HepG2 (cell line): ENCODE measurements around the gene ISY1. TPM values are rescaled to one million over a fixed set of nuclear protein-coding genes. Genes with fewer than 3 reads are reported as not detected.

ENCODE experiments used
- ATAC-seq: fragments of 200-7000 bp; cut with Tn5 transposase; 3 replicates; pipeline ENCODE4 v1.9.1; 2020; ENCODE audit warnings: mild to moderate bottlenecking, moderate library complexity
- BruUV-seq: library from RNA; stranded (reverse); fragments of 400-500 nt; replicated peaks from 2 replicates; lab custom pipeline; 2021; lab: Mats Ljungman, UMichigan
- CTCF ChIA-PET: fragments of 300-600 bp; formaldehyde crosslinking; extraction: SDS; loops from one replicate; lab custom pipeline; 2021; ENCODE audit warnings: low total read pairs, inconsistent platforms, low intra/inter-chr PET ratio; lab: Yijun Ruan, JAX
- POLR2A ChIA-PET: fragments of 350-600 bp; sonication (Branson Sonifier 250); formaldehyde crosslinking; loops from one replicate; lab custom pipeline; 2020; ENCODE audit warnings: antibody characterized with exemption, inconsistent platforms; lab: Yijun Ruan, JAX
- DNase-seq: peaks from one replicate; pipeline ENCODE4 v3.0.0-alpha.2; 2015; ENCODE audit warnings: low spot score
- FAIRE-seq: peaks from 3 replicates; lab custom pipeline; 2011; peaks lifted over from hg19 to GRCh38; lab: Jason Lieb, UNC
- H2AFZ ChIP-seq: one replicate; pipeline ENCODE4 v1.6.1; 2011; ENCODE audit warnings: low read length, inconsistent platforms
- H3K27ac ChIP-seq: fragments of 300-600 bp; 3 replicates; pipeline ENCODE4 v1.8.0; 2011; ENCODE audit warnings: mixed run types, mild to moderate bottlenecking, mixed read lengths, low read length, inconsistent platforms; ENCODE audit not compliant: insufficient read depth; ENCODE audit errors: extremely low read length
- H3K27me3 ChIP-seq, 2 experiments: fragments of 200-600 bp in 1 of 2; 2 replicates in 1 of 2; 3 replicates in 1 of 2; pipeline versions ENCODE4 v1.6.0 to v1.8.0; 2011; ENCODE audit warnings: low read length in 2 of 2, mild to moderate bottlenecking in 2 of 2, moderate library complexity in 2 of 2, inconsistent platforms in 1 of 2; ENCODE audit not compliant: insufficient read depth in 2 of 2, control insufficient read depth in 1 of 2
- H3K36me3 ChIP-seq, 2 experiments: fragments of 200-600 bp in 1 of 2; replicated peaks in 1 of 2; 2 replicates in 1 of 2; 3 replicates in 1 of 2; pipeline versions ENCODE4 v1.5.1 to v1.8.0; 2011; ENCODE audit warnings: low read length in 2 of 2, inconsistent platforms in 1 of 2; ENCODE audit not compliant: insufficient read depth in 2 of 2, control insufficient read depth in 1 of 2
- H3K4me1 ChIP-seq: 2 replicates; pipeline ENCODE4 v1.5.1; 2012; ENCODE audit warnings: low read length, inconsistent platforms; ENCODE audit not compliant: insufficient read depth
- H3K4me2 ChIP-seq: 2 replicates; pipeline ENCODE4 v1.6.0; 2011; ENCODE audit warnings: low read depth, low read length, inconsistent platforms
- H3K4me3 ChIP-seq, 3 experiments: fragments of 200-600 bp in 1 of 3; sonication (generic), shearing (Covaris generic) in 1 of 3; replicated peaks in 1 of 3; 2 replicates each; pipeline ENCODE4 v1.5.1; 2011 to 2016; ENCODE audit warnings: low read length in 3 of 3, inconsistent platforms in 2 of 3, low read depth in 2 of 3, mild to moderate bottlenecking in 2 of 3, control low read depth in 1 of 3, mixed read lengths in 1 of 3; ENCODE audit not compliant: insufficient read depth in 1 of 3
- H3K79me2 ChIP-seq: one replicate; pipeline ENCODE4 v1.6.1; 2011; ENCODE audit warnings: low read length, inconsistent platforms; ENCODE audit not compliant: insufficient read depth
- H3K9ac ChIP-seq: 2 replicates; pipeline ENCODE4 v1.6.0; 2011; ENCODE audit warnings: mild to moderate bottlenecking, low read depth, low read length, inconsistent platforms; ENCODE audit not compliant: insufficient read depth
- H3K9me3 ChIP-seq: 2 replicates; pipeline ENCODE4 v1.5.1; 2012; ENCODE audit warnings: mild to moderate bottlenecking, low read length
- H4K20me1 ChIP-seq: 2 replicates; pipeline ENCODE4 v1.6.0; 2011; ENCODE audit warnings: inconsistent platforms, mild to moderate bottlenecking, low read length, moderate library complexity; ENCODE audit not compliant: insufficient read depth
- GABPB1 ChIP-seq: IDR thresholded peaks from 2 replicates; pipeline ENCODE4 v1.6.1; 2016; ENCODE audit warnings: mild to moderate bottlenecking, missing genetic modification reagents, moderate library complexity, missing compliant biosample characterization
- MEF2D ChIP-seq: sonication (generic); formaldehyde crosslinking; IDR thresholded peaks from 2 replicates; pipeline ENCODE4 v1.5.1; 2020; ENCODE audit warnings: mild to moderate bottlenecking, missing genetic modification reagents
- ZNF567 ChIP-seq: sonication (generic); formaldehyde crosslinking; IDR thresholded peaks from 2 replicates; pipeline ENCODE4 v1.8.1; 2023; ENCODE audit warnings: mild to moderate bottlenecking, missing genetic modification reagents, borderline replicate concordance
- WGBS: methylation state at CpG from one replicate; pipeline ENCODE4 v1.1.6; 2017; ENCODE audit warnings: low lambda C conversion rate; 5-methylcytosine and 5-hydroxymethylcytosine counted together
- in situ Hi-C: cut with HindIII; loops from 2 replicates; pipeline ENCODE4 v1.10.0; 2017; ENCODE audit warnings: low pct_unique_long_range_greater_than_20kb; ENCODE audit not compliant: extremely low pct_ligation_motif_present
- intact Hi-C: fragments of 100-400 bp; cut with micrococcal nuclease; formaldehyde crosslinking; loops from one replicate; pipeline ENCODE4 v1.10.0; 2022; ENCODE audit not compliant: unreplicated experiment
- polyA plus RNA-seq, 8 experiments: library from polyadenylated mRNA; depleted of rRNA in 3 of 8; stranded (reverse) in 7 of 8; unstranded in 1 of 8; fragments of >200 nt; fragmentation: Illumina TruSeq in 4 of 8; extraction: Trizol in 4 of 8; gene quantifications; 2 replicates each; pipeline versions ENCODE4 v1.2.1 to v1.2.3, GENCODE V29; 2011 to 2016; ENCODE audit warnings: low read depth in 4 of 8, missing spikeins in 1 of 8, mixed read lengths in 1 of 8; ENCODE audit not compliant: insufficient read depth in 1 of 8
- total RNA-seq, 5 experiments: library from RNA; depleted of rRNA; stranded (reverse); fragments of >200 nt; fragmentation: Illumina TruSeq; extraction: Trizol; gene quantifications; 2 replicates each; pipeline ENCODE4 v1.2.3, GENCODE V29; 2016; ENCODE audit warnings: low read depth in 1 of 5
- TF ChIP-seq, protein P1 (sequence below): sonication (generic); formaldehyde crosslinking; IDR thresholded peaks from 2 replicates; pipeline ENCODE4 v1.5.0; 2020; ENCODE audit warnings: missing genetic modification reagents, mild to moderate bottlenecking, borderline replicate concordance
- TF ChIP-seq, protein P2 (sequence below): sonication (generic); formaldehyde crosslinking; IDR thresholded peaks from 2 replicates; pipeline ENCODE4 v1.9.0; 2021; ENCODE audit warnings: missing genetic modification reagents, borderline replicate concordance
- TF ChIP-seq, protein P3 (sequence below): sonication (generic); formaldehyde crosslinking; IDR thresholded peaks from 2 replicates; pipeline ENCODE4 v1.5.0; 2020; ENCODE audit warnings: missing genetic modification reagents

The ISY1 gene
- total and polyA plus RNA-seq, 2 of the 13 experiments (the other 11 are each of a cell fraction or from before 2014, with no cell fraction given) = 21.0 to 39.1 TPM

DNA sequence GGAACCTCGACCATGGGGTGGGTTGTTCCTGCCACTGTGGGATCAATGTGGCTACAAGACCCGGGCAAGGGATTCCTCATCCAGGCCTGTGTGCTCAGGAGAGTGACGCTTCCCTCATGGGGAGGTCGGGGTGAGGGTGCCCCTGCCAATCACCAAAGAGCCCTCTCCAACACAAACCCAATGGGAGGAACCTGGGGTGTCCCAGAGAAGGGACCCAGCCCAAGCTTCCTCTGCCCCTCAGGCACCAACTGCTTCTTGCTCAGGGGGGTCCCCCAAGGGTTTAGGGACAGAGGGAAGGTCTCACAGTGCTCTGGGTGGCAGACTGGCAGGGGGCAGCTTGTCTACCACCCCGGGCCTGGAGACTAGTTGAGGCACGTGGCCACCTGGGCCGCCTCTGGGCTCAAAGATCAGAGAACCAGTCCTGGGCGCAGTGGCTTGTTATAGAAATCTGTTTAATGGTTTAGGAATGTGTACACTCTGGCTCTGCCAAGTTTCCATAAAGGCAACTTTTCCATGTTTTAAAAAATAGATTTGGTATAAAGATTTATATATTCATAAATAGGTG, 73.6 kb downstream of the ISY1 start (continued):
- TF ChIP-seq, protein P1, sequence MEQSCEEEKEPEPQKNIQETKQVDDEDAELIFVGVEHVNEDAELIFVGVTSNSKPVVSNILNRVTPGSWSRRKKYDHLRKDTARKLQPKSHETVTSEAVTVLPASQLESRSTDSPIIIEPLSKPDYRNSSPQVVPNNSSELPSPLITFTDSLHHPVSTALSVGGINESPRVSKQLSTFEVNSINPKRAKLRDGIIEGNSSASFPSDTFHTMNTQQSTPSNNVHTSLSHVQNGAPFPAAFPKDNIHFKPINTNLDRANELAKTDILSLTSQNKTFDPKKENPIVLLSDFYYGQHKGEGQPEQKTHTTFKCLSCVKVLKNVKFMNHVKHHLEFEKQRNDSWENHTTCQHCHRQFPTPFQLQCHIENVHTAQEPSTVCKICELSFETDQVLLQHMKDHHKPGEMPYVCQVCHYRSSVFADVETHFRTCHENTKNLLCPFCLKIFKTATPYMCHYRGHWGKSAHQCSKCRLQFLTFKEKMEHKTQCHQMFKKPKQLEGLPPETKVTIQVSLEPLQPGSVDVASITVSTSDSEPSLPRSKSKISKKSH (CRISPR knock-in tag) = 0 out of 2 replicates have a peak, but pooled peaks have one; percentile 32
- TF ChIP-seq GABPB1 (CRISPR knock-in tag) = 0 out of 2 replicates have a peak, but pooled peaks have one; percentile 21
- TF ChIP-seq, protein P2, sequence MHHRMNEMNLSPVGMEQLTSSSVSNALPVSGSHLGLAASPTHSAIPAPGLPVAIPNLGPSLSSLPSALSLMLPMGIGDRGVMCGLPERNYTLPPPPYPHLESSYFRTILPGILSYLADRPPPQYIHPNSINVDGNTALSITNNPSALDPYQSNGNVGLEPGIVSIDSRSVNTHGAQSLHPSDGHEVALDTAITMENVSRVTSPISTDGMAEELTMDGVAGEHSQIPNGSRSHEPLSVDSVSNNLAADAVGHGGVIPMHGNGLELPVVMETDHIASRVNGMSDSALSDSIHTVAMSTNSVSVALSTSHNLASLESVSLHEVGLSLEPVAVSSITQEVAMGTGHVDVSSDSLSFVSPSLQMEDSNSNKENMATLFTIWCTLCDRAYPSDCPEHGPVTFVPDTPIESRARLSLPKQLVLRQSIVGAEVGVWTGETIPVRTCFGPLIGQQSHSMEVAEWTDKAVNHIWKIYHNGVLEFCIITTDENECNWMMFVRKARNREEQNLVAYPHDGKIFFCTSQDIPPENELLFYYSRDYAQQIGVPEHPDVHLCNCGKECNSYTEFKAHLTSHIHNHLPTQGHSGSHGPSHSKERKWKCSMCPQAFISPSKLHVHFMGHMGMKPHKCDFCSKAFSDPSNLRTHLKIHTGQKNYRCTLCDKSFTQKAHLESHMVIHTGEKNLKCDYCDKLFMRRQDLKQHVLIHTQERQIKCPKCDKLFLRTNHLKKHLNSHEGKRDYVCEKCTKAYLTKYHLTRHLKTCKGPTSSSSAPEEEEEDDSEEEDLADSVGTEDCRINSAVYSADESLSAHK (CRISPR knock-in tag) = no peak
- TF ChIP-seq MEF2D (CRISPR knock-in tag) = no peak

DNA sequence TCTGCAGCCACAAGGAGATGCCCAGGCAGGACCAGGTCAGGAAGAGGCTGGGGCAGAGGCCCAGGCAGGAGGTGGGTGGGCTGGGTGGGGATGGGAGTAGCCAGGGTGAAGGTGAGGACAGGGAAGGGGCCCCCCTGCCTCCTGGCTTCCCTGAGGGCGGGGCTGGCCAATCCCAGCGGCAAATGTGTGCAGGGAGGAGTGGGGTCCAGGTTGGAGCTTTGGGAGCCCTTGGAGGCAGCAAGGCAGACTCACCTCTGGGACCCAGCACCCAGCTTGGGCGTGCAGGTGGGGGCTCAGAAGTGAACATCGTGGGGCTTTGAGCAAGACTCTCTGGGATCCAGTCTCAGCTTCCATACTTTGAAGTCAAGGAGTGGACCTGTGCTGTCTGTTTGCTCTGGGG, 75.0 kb downstream of the ISY1 start:
- Histone ChIP-seq H3K4me1 (peaks cover 24% of the 10 kb centered on the region), H4K20me1 (no peaks in the 10 kb centered on the region), H3K4me2 (no peak overlapping the region), H3K79me2 (no peaks in the 10 kb centered on the region), H3K27me3 (no peaks in the 10 kb centered on the region; a peak in 1 of 5 replicates), H3K9ac (no peak overlapping the region), H3K36me3 (no peaks in the 10 kb centered on the region), H3K4me3 (no peak overlapping the region), H2AFZ (no peak overlapping the region), H3K27ac (no peak overlapping the region), H3K9me3 (no peaks in the 10 kb centered on the region)
- POLR2A ChIA-PET = no interaction called here
- in situ Hi-C loops (loop anchor here (10.0 kb wide), 1 partner anchor 111 kb away; no protein-coding TSS in a partner anchor), intact Hi-C loops (no loop called here)
- no TSS peak for BruUV-seq
- CTCF ChIA-PET = no interaction called here
- DNase-seq = no peak
- FAIRE-seq = no peak
- no peak for TF ChIP-seq ZNF567 (CRISPR knock-in tag)
- TF ChIP-seq, protein P3, sequence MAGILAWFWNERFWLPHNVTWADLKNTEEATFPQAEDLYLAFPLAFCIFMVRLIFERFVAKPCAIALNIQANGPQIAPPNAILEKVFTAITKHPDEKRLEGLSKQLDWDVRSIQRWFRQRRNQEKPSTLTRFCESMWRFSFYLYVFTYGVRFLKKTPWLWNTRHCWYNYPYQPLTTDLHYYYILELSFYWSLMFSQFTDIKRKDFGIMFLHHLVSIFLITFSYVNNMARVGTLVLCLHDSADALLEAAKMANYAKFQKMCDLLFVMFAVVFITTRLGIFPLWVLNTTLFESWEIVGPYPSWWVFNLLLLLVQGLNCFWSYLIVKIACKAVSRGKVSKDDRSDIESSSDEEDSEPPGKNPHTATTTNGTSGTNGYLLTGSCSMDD (CRISPR knock-in tag) = no peak
- ATAC-seq = no peak; the same call in 2 of the 3 replicates
- 50% methylated on average over 1 of the region's 4 CpGs for WGBS
